ENCODE measurements around the gene CACNA1F. TPM values are rescaled to one million over a fixed set of nuclear protein-coding genes. Genes with fewer than 3 reads are reported as not detected.

CACNA1F gene
- total RNA-seq, 2 donors from 2014 or later: 0.14 TPM; not detected in 1

GRCh38 chrX:49250066-49250465, 16.9 kb upstream of the CACNA1F start:
- H3K27ac Mint-ChIP-seq: no peak overlapping the region
- H3K36me3 Mint-ChIP-seq: no peaks in the 10 kb centered on the region
- peaks cover 5 to 7% of the 10 kb centered on the region in 2 donors for H3K4me1 Mint-ChIP-seq (ENCODE audit: low read depth in 2 of 2)
- no peak overlapping the region for H3K4me3 Mint-ChIP-seq
- H3K27me3 Mint-ChIP-seq: no peaks in the 10 kb centered on the region
- DNase-seq (ENCODE audit: low spot score) (no peak), ATAC-seq (no peak)
- no peaks in the 10 kb centered on the region for H3K9me3 Mint-ChIP-seq

- peaks cover under 1% of the 10 kb centered on the region for H3K36me3 Mint-ChIP-seq
- H3K27me3 Mint-ChIP-seq: no peaks in the 10 kb centered on the region
- ATAC-seq: no peak
- no peak overlapping the region for H3K4me3 Mint-ChIP-seq
- DNase-seq (ENCODE audit: low spot score): no peak
- H3K27ac Mint-ChIP-seq: no peak overlapping the region
- H3K4me1 Mint-ChIP-seq (ENCODE audit: low read depth in 2 of 2): peaks cover 5 to 7% of the 10 kb centered on the region in 2 donors
- H3K9me3 Mint-ChIP-seq: no peaks in the 10 kb centered on the region
Observed at GRCh38 chrX:49249616-49250015, 16.5 kb upstream of the CACNA1F start.

- Mint-ChIP-seq H3K9me3 (no peaks in the 10 kb centered on the region), H3K4me1 (ENCODE audit: low read depth in 2 of 2) (peaks cover 5 to 10% of the 10 kb centered on the region in 2 donors), H3K27ac (no peak overlapping the region), H3K36me3 (peaks cover 6% of the 10 kb centered on the region), H3K27me3 (peaks cover 0 to 2% of the 10 kb centered on the region in 2 donors), H3K4me3 (no peak overlapping the region)
- DNase-seq (ENCODE audit: low spot score) (no peak), ATAC-seq (no peak)
Observed at GRCh38 chrX:49249071-49249470, 15.9 kb upstream of the CACNA1F start.

GRCh38 chrX:49247916-49248811, 15.0 kb upstream of the CACNA1F start:
- H3K9me3 Mint-ChIP-seq: no peaks in the 10 kb centered on the region

GRCh38 chrX:49247346-49247745, 14.2 kb upstream of the CACNA1F start:
- Mint-ChIP-seq H3K36me3 (peaks cover 13% of the 10 kb centered on the region), H3K27me3 (peaks cover 0 to 3% of the 10 kb centered on the region in 2 donors), H3K4me1 (ENCODE audit: low read depth in 2 of 2) (peaks cover 5 to 12% of the 10 kb centered on the region in 2 donors), H3K27ac (no peak overlapping the region), H3K9me3 (no peaks in the 10 kb centered on the region), H3K4me3 (no peak overlapping the region)
- ATAC-seq: no peak
- DNase-seq (ENCODE audit: low spot score): no peak

More at GRCh38 chrX:49247916-49248811, 15.0 kb upstream of the CACNA1F start:
- Mint-ChIP-seq H3K4me1 (ENCODE audit: low read depth in 2 of 2) (peaks cover 5 to 12% of the 10 kb centered on the region in 2 donors), H3K4me3 (no peak overlapping the region), H3K27me3 (peaks cover 0 to 3% of the 10 kb centered on the region in 2 donors), H3K36me3 (peaks cover 13% of the 10 kb centered on the region), H3K27ac (no peak overlapping the region)
- ATAC-seq (no peak), DNase-seq (ENCODE audit: low spot score) (no peak)

- no peak overlapping the region for H3K4me3 Mint-ChIP-seq
- DNase-seq (ENCODE audit: low spot score) (no peak), ATAC-seq (no peak)
- H3K9me3 Mint-ChIP-seq: no peaks in the 10 kb centered on the region
- H3K27me3 Mint-ChIP-seq: peaks cover 0 to 3% of the 10 kb centered on the region in 2 donors
- H3K36me3 Mint-ChIP-seq: peaks cover 13% of the 10 kb centered on the region
- no peak overlapping the region for H3K27ac Mint-ChIP-seq
- peaks cover 5 to 12% of the 10 kb centered on the region in 2 donors for H3K4me1 Mint-ChIP-seq (ENCODE audit: low read depth in 2 of 2)
Observed at GRCh38 chrX:49246541-49246940, 13.4 kb upstream of the CACNA1F start.

- Mint-ChIP-seq H3K4me3 (no peak overlapping the region), H3K27me3 (peaks cover 0 to 3% of the 10 kb centered on the region in 2 donors), H3K36me3 (peaks cover 13% of the 10 kb centered on the region), H3K4me1 (ENCODE audit: low read depth in 2 of 2) (peaks cover 0 to 4% of the 10 kb centered on the region in 2 donors), H3K27ac (no peak overlapping the region), H3K9me3 (no peaks in the 10 kb centered on the region)
- ATAC-seq: no peak
- no peak for DNase-seq (ENCODE audit: low spot score)
Observed at GRCh38 chrX:49244207-49244606, 11.1 kb upstream of the CACNA1F start.

- H3K36me3 Mint-ChIP-seq: peaks cover 13% of the 10 kb centered on the region
- no peaks in the 10 kb centered on the region for H3K9me3 Mint-ChIP-seq
- no peak overlapping the region for H3K4me3 Mint-ChIP-seq
- no peak for ATAC-seq
- H3K4me1 Mint-ChIP-seq (ENCODE audit: low read depth in 2 of 2): peaks cover 0 to 4% of the 10 kb centered on the region in 2 donors
- DNase-seq (ENCODE audit: low spot score): no peak
- H3K27me3 Mint-ChIP-seq: peaks cover 0 to 3% of the 10 kb centered on the region in 2 donors
- H3K27ac Mint-ChIP-seq: no peak overlapping the region
Observed at GRCh38 chrX:49243166-49243565, 10.0 kb upstream of the CACNA1F start.

GRCh38 chrX:49242545-49243066, 9.5 kb upstream of the CACNA1F start:
- no peak for DNase-seq (ENCODE audit: low spot score)
- Mint-ChIP-seq H3K4me1 (ENCODE audit: low read depth in 2 of 2) (peaks cover 0 to 4% of the 10 kb centered on the region in 2 donors), H3K27me3 (peaks cover 0 to 3% of the 10 kb centered on the region in 2 donors), H3K9me3 (no peaks in the 10 kb centered on the region), H3K27ac (no peak overlapping the region), H3K4me3 (no peak overlapping the region), H3K36me3 (peaks cover 13% of the 10 kb centered on the region)
- no peak for ATAC-seq

GRCh38 chrX:49238735-49239134, 5.6 kb upstream of the CACNA1F start:
- H3K4me1 Mint-ChIP-seq (ENCODE audit: low read depth in 2 of 2): peaks cover 15 to 18% of the 10 kb centered on the region in 2 donors
- no peak for DNase-seq (ENCODE audit: low spot score)
- no peak overlapping the region for H3K4me3 Mint-ChIP-seq
- peaks cover 0 to 3% of the 10 kb centered on the region in 2 donors for H3K27me3 Mint-ChIP-seq
- peaks cover 4% of the 10 kb centered on the region for H3K36me3 Mint-ChIP-seq
- no peaks in the 10 kb centered on the region for H3K9me3 Mint-ChIP-seq
- no peak overlapping the region for H3K27ac Mint-ChIP-seq
- no peak for ATAC-seq

GRCh38 chrX:49237060-49237459, 3.9 kb upstream of the CACNA1F start:
- Mint-ChIP-seq H3K4me1 (ENCODE audit: low read depth in 2 of 2) (peaks cover 15 to 18% of the 10 kb centered on the region in 2 donors), H3K9me3 (no peaks in the 10 kb centered on the region), H3K4me3 (peak overlapping the region; percentile 92), H3K36me3 (no peaks in the 10 kb centered on the region), H3K27me3 (peaks cover 0 to 3% of the 10 kb centered on the region in 2 donors), H3K27ac (peak overlapping the region; percentile 92 to 97)
- DNase-seq (ENCODE audit: low spot score) (no peak), ATAC-seq (peak; percentile 48 to 58)

GRCh38 chrX:49233887-49234555, 881 bp upstream of the CACNA1F start:
- Mint-ChIP-seq H3K4me3 (no peak overlapping the region), H3K4me1 (ENCODE audit: low read depth in 2 of 2) (peaks cover 18 to 21% of the 10 kb centered on the region in 2 donors), H3K36me3 (no peaks in the 10 kb centered on the region), H3K9me3 (no peaks in the 10 kb centered on the region), H3K27ac (no peak overlapping the region), H3K27me3 (peaks cover 0 to 5% of the 10 kb centered on the region in 2 donors)
- no peak for DNase-seq (ENCODE audit: low spot score)
- no peak for ATAC-seq

GRCh38 chrX:49232525-49232924, 615 bp downstream of the CACNA1F start:
- Mint-ChIP-seq H3K27ac (peak overlapping the region in 1 of 2 donors; percentile 14), H3K9me3 (no peaks in the 10 kb centered on the region), H3K36me3 (no peaks in the 10 kb centered on the region), H3K4me1 (ENCODE audit: low read depth in 2 of 2) (peaks cover 18 to 21% of the 10 kb centered on the region in 2 donors), H3K27me3 (peaks cover 0 to 5% of the 10 kb centered on the region in 2 donors), H3K4me3 (no peak overlapping the region)
- ATAC-seq (no peak), DNase-seq (ENCODE audit: low spot score) (no peak)
